ENCODE data around the gene GPR35.

Gene GPR35

GRCh38 chr2:240637901-240638345 lies 12.6 kb downstream of the GPR35 start:
- DNase-seq (ENCODE audit: low read depth in 2 of 3, low spot score in 2 of 3): no peak

DNA sequence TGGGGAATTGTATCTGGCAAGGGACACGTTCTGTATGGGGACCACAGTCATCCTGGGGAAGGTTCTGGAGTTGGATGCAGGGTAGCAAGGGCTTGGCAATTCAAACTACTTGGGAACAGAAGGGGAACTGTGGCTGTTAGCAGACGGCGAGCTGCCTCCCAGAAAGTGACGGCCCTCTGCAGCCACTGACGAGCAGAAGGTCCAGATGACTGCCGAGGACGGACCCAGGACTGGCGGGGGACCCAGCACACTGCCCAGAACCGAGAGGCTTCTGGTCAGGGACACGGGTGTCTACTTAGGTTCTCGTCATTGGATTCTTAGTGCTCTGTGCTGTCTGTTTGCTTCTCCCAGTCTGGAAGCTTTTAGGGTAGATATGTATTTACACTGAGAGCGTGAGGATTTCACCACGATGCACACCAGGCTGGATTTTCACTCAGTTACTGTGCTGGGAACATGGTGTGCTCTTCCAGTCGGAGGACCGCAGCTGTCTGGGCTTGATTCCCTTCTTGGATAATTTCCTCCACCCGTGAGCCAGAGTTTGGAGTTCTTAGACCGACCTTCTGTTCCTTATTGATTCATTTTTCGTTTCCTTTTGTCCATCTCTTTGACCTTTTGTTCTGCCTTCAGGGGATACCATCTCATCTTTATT lies 13.4 kb downstream of the GPR35 start:
- no peak for DNase-seq (ENCODE audit: low read depth in 2 of 3, low spot score in 2 of 3)

GRCh38 chr2:240639566-240639965 lies 14.3 kb downstream of the GPR35 start:
- no peak for DNase-seq (ENCODE audit: low read depth in 2 of 3, low spot score in 2 of 3)

DNA sequence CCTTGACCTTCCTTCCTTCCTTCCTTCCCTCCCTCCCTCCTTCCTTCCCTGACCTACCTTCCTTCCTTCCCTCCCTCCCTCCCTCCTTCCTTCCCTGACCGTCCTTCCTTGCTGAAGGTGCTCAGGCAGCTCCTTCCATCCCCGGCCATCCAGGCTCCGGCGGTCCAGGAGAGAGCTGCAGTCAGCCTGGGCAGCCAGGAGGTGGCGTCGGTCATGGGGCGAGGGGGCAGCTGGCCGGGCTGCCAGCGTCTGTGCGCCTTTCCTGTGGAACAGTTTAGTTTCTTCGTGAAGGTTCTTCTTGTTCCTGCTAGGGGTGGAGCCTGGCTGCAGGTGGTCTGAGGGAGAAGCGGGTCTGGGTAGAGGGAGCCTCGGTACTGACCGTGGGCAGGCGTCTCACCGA lies 15.7 kb downstream of the GPR35 start:
- DNase-seq (ENCODE audit: low read depth in 2 of 3, low spot score in 2 of 3): no peak

- no peak for DNase-seq (ENCODE audit: low read depth in 2 of 3, low spot score in 2 of 3)
Observed at GRCh38 chr2:240642061-240642805, 17.0 kb downstream of the GPR35 start.

- DNase-seq (ENCODE audit: low read depth in 2 of 3, low spot score in 2 of 3): no peak
Observed at GRCh38 chr2:240642806-240643092, 17.5 kb downstream of the GPR35 start.

DNA sequence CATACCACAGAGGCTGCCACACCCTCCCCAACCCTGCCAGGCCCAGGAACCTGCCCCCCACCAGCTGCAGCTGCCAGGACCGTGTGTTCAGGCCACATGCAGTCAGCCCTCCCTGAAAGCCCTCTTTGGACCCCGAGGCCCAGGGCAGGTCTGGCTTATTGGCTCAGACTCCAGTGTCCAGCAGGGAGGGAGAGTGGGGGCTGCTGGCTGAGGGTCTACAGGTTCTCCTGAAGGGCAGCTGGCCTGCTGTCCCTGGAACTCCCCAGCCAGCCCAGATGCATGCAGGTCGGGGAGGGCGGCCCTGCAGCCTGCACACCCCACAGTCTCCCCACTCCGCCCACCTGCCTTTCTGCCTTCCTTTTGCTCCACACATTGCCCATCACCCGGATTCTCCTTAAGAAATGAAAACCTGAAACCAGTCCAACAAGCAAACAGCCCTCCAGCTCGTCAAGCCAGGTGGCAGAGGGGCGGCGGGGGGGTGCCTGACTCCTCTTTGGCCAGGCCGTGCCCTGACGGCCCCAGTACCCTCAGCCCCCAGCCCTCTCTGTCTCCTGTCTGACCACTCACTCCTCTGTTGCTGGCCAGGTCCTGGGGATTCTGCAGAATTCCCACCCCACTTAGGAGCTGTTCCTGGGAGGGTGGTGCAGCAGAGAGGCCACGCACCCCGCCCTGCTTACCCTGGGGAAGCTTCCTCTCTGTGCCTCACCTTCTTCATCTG lies 18.0 kb downstream of the GPR35 start:
- no peak for DNase-seq (ENCODE audit: low read depth in 2 of 3, low spot score in 2 of 3)

- DNase-seq (ENCODE audit: low read depth in 2 of 3, low spot score in 2 of 3): no peak
Observed at GRCh38 chr2:240643811-240644150, 18.5 kb downstream of the GPR35 start.

DNA sequence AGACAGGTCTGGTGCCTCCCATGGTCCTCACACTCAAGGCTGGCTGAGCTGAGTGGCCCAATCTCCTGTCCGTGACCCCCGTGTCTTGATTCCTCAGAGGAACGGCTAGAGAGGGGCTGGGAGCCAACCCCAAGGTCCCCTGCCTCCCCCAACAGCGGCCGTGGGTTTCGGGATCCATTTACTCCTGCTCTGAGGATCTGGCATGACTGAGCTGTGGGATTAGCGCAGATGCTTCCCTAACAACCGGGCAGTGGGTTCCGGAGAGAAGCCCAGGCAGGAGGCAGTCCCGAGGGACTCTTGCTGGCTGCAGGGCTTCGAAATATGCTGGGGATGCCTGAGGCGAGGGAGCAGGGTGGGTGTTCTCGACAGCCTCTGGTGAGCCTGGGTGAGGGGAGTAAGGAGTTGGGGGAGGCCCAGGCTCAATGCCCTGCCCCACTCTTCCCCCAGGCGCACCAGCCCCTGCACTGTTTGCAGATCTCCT lies 18.9 kb downstream of the GPR35 start:
- no peak for DNase-seq (ENCODE audit: low read depth in 2 of 3, low spot score in 2 of 3)

GRCh38 chr2:240644859-240645301 lies 19.6 kb downstream of the GPR35 start:
- no peak for DNase-seq (ENCODE audit: low read depth in 2 of 3, low spot score in 2 of 3)

DNA sequence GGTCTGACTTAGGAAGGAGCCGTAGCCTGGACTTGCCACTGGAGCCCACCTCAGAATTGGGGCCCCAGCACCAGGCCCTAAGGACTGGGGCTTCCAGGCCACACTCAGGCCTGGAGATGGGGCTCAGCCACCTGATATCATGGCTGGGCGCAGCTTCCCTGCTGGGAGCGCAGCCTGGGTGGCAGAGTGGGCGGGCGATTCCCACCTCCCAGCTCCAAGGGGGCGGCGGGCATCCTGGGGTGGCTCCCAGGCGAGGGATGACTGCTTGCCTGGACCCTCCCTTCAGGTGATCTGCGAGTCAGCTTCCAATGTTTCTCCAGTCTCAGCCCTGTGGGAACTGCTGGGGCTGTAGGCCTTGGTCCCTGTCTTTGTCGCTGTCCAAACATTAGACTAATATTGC lies 20.1 kb downstream of the GPR35 start:
- no peak for DNase-seq (ENCODE audit: low read depth in 2 of 3, low spot score in 2 of 3)

DNA sequence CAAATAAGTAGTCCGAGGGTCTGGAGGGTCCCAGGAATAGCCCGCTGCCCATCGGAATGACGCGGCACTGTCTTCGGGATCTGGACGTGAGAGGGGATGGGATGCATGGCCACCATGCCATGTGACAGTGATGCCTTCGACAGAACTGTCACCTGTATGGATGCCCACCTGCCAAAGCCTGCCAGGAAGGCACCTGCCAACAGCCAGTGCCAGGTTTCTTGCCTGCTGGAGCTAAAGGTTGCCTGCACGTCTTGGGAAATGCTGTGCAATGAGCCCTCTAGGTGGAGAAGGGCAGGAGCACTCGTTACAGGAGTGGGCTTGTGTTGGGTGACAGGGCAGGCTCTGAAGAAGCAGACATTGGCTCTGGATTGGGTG lies 20.5 kb downstream of the GPR35 start:
- DNase-seq (ENCODE audit: low read depth in 2 of 3, low spot score in 2 of 3): no peak

GRCh38 chr2:240646176-240646899 lies 21.1 kb downstream of the GPR35 start:
- DNase-seq (ENCODE audit: low read depth in 2 of 3, low spot score in 2 of 3): no peak

DNA sequence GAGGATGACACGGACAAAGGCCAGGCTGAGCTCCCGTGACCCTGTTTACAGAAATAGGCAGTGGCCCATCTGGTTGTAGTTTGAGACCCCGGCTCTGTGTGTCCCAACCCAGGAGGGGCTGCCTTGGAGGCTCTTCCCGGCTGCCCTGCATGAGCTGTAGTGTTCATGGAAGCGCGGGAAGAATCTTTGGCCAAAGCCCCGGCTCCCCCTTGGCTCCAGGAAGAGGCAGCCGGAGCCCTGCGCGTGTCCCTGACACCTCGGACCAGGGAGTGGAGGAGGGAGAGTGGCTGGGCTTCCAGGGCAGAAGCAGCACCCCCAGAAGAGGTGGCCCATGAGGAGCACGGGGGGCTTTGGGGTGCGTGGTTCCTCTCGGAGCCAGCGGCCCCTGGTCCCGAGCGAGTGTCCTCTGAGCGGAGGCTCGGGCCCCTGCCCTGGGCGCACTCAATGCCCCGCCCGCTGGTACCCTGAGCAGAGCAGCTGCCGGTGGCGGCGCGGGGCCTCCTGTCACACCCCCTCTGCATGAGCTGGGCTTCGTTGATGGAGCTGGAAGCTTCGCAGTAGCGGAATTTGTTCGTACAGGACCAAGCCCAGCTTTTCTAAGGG lies 21.7 kb downstream of the GPR35 start:
- no peak for DNase-seq (ENCODE audit: low read depth in 2 of 3, low spot score in 2 of 3)

DNA sequence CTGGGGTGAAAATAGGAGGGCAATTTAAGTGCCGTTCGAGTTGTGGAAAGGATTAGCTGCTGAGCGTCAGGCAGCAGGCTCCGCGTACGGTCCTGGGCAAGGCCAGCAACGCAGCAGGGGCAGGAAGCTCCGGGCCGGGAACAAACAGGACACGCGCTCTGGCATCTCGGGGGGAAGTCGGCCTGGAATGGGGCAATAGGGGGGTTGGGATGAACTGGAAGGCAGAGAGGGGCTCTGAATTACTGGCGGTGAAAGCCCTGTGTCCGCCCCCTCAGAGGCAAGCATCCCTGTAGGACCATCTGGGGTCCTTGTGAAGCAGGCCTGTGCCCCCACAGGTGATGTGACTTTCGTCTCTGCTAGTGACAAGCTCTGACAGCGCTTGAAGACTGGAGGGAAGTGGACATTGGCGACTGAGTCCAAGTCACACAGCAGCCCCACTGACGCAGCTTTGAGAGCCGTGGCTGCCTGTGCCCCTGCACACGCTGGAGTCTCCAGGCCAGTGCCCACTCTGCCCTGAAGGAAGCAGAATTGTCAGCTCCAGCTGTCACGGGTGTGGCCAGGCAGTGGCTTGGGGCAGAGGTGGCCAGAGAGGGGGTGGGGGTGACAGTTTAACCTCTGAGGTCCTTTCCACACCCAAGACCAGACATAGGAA lies 22.3 kb downstream of the GPR35 start:
- DNase-seq (ENCODE audit: low read depth in 2 of 3, low spot score in 2 of 3): no peak

DNA sequence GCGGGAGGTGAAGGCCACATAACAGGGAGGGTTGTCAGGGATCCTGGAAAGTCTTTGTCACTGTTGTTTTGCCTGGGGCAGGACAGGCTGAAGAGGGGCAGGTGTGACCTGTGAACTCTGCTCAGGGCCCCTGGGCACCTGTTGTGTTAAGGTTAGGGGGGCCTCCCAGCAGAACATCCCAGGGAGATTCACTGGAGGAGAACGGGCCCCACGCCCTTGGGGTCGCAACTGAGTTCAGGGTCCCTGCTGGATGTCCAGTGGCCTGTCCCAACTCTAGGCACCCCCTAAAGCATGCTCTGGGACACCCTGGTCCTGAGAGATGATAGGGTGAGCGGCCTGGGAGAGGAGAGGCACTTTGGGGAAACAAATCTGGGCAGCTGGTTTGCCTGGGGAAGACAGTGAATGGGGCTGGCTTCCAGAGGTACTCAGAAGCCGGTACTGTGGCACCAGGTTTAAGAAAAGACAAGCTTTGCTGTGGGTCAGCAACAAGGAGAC lies 22.9 kb downstream of the GPR35 start:
- DNase-seq (ENCODE audit: low read depth in 2 of 3, low spot score in 2 of 3): no peak

DNA sequence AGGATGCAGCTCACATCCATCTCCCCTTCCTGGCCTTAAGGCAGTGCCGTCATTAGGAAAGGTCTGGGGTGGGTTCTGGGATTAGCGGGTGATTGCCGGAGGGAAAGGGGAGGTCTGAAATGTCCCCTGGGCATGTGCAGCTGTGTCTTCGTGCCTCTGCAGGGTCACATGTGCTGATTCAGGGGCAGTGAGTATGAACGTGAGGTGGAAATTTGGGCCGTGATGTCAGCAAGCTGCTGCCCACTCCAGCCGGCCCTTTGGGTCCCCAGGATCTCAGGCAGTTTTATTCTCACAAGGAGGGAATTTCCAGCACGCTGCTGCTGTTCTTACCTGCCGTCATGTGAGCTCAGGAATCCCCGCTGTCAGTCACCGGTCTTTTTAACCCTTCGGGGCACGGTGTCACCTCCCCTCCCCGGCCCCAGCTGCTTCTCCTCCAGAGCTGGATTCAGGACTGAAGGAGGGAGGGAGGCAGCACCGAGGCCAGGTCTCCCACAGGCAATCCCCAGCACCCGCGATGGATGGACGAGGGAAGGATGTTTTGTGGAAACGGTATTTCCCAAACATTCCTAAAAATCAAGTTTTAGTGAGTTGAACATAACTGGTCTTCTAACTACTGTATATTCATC lies 23.5 kb downstream of the GPR35 start:
- DNase-seq (ENCODE audit: low read depth in 2 of 3, low spot score in 2 of 3): no peak

GRCh38 chr2:240649331-240649730 lies 24.1 kb downstream of the GPR35 start:
- DNase-seq (ENCODE audit: low read depth in 2 of 3, low spot score in 2 of 3): no peak

DNA sequence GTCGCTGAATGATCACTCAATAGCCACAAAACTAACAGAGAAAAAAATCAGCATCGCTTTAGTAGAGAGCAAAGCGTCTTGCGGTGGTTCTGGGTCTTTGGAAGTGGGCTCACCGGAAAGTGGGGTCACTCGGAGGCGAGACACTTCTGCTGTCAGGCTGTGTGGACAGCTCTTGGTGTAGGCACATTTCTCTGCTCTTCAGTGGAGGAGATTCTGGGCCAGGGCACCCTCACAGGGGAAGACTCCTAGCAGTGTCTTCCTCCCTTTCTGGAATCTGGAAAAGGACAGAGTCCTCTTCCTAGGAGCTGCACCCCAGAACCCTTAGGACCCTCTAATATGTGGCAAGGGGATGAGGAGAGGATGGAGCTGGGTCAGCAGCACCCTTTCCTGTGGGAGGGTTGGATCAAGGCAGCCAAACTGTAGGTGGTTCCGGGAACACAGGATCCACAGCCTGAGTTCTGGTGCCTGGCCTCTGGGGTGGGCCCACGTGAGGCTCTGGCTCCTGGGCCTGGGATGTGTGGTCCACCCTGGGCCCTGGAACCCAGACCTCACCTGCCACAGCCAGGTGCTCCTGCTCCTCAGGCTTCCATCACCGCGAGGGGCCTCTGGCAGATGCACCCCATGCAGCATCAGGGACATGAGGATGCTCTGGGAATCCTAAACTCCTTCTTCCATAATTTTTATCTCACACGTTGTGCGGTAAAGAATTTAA lies 25.1 kb downstream of the GPR35 start:
- no peak for DNase-seq (ENCODE audit: low read depth in 2 of 3, low spot score in 2 of 3)

- DNase-seq (ENCODE audit: low read depth in 2 of 3, low spot score in 2 of 3): no peak
Observed at GRCh38 chr2:240651185-240651584, 25.9 kb downstream of the GPR35 start.

Measured in activated CD8-positive, alpha-beta memory T cell treated with anti-CD3 and anti-CD28 coated beads for 48 hours (primary cell).